ENCODE measurements around the gene CAMSAP2.

Gene CAMSAP2

DNA sequence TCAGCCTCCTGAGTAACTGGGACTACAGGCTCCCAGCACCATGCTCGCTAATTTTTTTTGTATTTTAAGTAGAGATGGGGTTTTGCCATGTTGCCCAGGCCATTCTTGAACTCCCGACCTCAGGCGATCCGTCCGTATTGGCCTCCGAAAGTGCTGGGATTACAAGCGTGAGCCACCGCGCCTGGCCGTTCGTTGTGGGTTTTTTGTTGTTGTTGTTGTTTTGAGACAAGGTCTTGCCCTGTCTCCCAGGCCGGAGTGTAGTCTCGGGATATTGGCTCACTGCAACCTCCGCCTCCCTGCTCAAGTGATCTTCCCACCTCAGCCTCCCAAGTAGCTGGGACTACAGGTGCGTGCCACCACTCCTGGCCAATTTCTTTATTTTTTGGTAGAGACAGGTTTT lies 151.3 kb downstream of the CAMSAP2 start:
- TF ChIP-seq, protein P1, sequence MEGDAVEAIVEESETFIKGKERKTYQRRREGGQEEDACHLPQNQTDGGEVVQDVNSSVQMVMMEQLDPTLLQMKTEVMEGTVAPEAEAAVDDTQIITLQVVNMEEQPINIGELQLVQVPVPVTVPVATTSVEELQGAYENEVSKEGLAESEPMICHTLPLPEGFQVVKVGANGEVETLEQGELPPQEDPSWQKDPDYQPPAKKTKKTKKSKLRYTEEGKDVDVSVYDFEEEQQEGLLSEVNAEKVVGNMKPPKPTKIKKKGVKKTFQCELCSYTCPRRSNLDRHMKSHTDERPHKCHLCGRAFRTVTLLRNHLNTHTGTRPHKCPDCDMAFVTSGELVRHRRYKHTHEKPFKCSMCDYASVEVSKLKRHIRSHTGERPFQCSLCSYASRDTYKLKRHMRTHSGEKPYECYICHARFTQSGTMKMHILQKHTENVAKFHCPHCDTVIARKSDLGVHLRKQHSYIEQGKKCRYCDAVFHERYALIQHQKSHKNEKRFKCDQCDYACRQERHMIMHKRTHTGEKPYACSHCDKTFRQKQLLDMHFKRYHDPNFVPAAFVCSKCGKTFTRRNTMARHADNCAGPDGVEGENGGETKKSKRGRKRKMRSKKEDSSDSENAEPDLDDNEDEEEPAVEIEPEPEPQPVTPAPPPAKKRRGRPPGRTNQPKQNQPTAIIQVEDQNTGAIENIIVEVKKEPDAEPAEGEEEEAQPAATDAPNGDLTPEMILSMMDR (IDR thresholded peaks at IDR 0.05; ENCODE audit: insufficient read depth, low read length, poor library complexity, severe bottlenecking): no peak
- TF ChIP-seq EZH2phosphoT487 (conservative IDR thresholded peaks at IDR 0.05; ENCODE audit: low read length): no peak
- Histone ChIP-seq H3K79me2 (ENCODE audit: insufficient read depth, low read length) (no peaks in the 10 kb centered on the region), H3K4me3 (ENCODE audit: insufficient read depth, low read length, poor library complexity, severe bottlenecking) (no peak overlapping the region), H3K9me3 (ENCODE audit: insufficient read depth, low read length) (no peaks in the 10 kb centered on the region), H4K20me1 (ENCODE audit: low read depth, low read length) (no peaks in the 10 kb centered on the region), H2AFZ (ENCODE audit: low read depth, low read length, severe bottlenecking) (no peak overlapping the region), H3K27me3 (ENCODE audit: low read length) (no peaks in the 10 kb centered on the region), H3K9me2 (replicated peaks; ENCODE audit: insufficient read depth, low read length) (no peaks in the 10 kb centered on the region), H3K9ac (ENCODE audit: low read length) (no peak overlapping the region), H3K4me2 (ENCODE audit: low read depth, low read length, poor library complexity, severe bottlenecking) (no peak overlapping the region), H3F3A (ENCODE audit: insufficient read depth) (no peaks in the 10 kb centered on the region), H3K27ac (ENCODE audit: low read depth, low read length) (no peak overlapping the region), H3K36me3 (ENCODE audit: low read length) (no peaks in the 10 kb centered on the region)

DNA sequence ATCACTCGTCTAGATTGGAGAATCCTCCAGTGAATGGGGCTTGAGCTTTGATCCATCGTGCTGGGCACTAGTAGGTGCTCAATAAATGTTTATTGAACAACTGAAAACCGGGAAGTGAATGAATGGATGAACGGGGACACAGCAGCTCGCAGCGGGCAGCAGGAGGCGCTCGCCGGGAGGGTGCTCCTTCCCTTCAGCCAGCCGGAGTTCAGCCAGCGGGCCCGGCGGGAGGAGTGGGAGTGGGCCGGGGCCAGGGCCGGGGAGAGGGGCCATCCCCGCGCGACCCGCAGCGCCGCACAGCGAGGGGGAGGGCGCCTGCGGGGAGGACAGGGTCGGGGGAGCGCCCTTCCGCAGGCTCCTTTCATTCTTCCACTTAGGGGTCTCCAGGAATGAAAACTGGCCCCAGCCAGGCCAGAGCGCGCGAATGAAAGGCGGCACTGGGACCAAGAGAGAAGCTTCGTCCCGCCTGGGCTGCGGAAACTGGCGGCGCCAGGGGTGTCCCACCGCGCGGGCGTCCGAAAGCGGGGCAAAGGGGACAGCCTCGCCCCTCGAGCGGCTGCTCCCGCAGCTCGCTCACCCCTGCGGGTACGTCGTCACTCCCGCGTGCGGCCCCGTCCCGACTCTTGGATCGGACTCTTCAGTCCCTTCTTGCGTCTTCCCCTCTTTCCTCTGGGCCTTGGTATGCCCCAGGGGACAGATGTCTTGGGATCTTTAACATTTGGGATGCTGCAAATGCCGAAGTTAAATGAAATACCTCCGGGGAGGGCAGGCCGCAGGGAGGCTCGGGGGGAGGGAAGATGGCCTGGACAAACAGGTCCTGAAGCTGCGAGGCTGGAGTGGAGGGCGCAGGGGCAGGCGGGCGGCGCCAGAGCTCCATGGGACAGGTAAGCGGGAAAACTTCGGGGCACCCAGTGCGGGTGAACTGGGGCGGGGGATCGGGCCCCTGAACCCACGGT lies 152.4 kb downstream of the CAMSAP2 start:
- peak overlapping the region; percentile 20 for H3K4me3 ChIP-seq (ENCODE audit: insufficient read depth, low read length, poor library complexity, severe bottlenecking)
- peak overlapping the region; percentile 28 for H2AFZ ChIP-seq (ENCODE audit: low read depth, low read length, severe bottlenecking)
- peak overlapping the region; percentile 41 for H3K4me2 ChIP-seq (ENCODE audit: low read depth, low read length, poor library complexity, severe bottlenecking)
- peak overlapping the region; percentile 32; the same call in 1 of the 2 replicates for H3K9ac ChIP-seq (ENCODE audit: low read length)
- H4K20me1 ChIP-seq (ENCODE audit: low read depth, low read length): no peaks in the 10 kb centered on the region
- no peaks in the 10 kb centered on the region for H3K27me3 ChIP-seq (ENCODE audit: low read length)
- no peaks in the 10 kb centered on the region for H3F3A ChIP-seq (ENCODE audit: insufficient read depth)
- TF ChIP-seq EZH2phosphoT487 (conservative IDR thresholded peaks at IDR 0.05; ENCODE audit: low read length): no peak
- TF ChIP-seq, protein P1 (IDR thresholded peaks at IDR 0.05; ENCODE audit: insufficient read depth, low read length, poor library complexity, severe bottlenecking): peak; percentile 36
- H3K9me2 ChIP-seq (replicated peaks; ENCODE audit: insufficient read depth, low read length): no peaks in the 10 kb centered on the region
- H3K27ac ChIP-seq (ENCODE audit: low read depth, low read length): no peak overlapping the region
- no peaks in the 10 kb centered on the region for H3K36me3 ChIP-seq (ENCODE audit: low read length)
- H3K79me2 ChIP-seq (ENCODE audit: insufficient read depth, low read length): no peaks in the 10 kb centered on the region
- H3K9me3 ChIP-seq (ENCODE audit: insufficient read depth, low read length): no peaks in the 10 kb centered on the region

GRCh38 chr1:200891774-200892157 lies 153.1 kb downstream of the CAMSAP2 start:
- H2AFZ ChIP-seq (ENCODE audit: low read depth, low read length, severe bottlenecking): no peak overlapping the region
- no peaks in the 10 kb centered on the region for H3K79me2 ChIP-seq (ENCODE audit: insufficient read depth, low read length)
- no peak for TF ChIP-seq EZH2phosphoT487 (conservative IDR thresholded peaks at IDR 0.05; ENCODE audit: low read length)
- TF ChIP-seq, protein P1 (IDR thresholded peaks at IDR 0.05; ENCODE audit: insufficient read depth, low read length, poor library complexity, severe bottlenecking): no peak
- H3K4me3 ChIP-seq (ENCODE audit: insufficient read depth, low read length, poor library complexity, severe bottlenecking): no peak overlapping the region
- no peaks in the 10 kb centered on the region for H3K36me3 ChIP-seq (ENCODE audit: low read length)
- H3K27me3 ChIP-seq (ENCODE audit: low read length): no peaks in the 10 kb centered on the region
- no peak overlapping the region for H3K27ac ChIP-seq (ENCODE audit: low read depth, low read length)
- no peak overlapping the region for H3K9ac ChIP-seq (ENCODE audit: low read length)
- no peaks in the 10 kb centered on the region for H3K9me2 ChIP-seq (replicated peaks; ENCODE audit: insufficient read depth, low read length)
- H3K4me2 ChIP-seq (ENCODE audit: low read depth, low read length, poor library complexity, severe bottlenecking): no peak overlapping the region
- no peaks in the 10 kb centered on the region for H3F3A ChIP-seq (ENCODE audit: insufficient read depth)
- H4K20me1 ChIP-seq (ENCODE audit: low read depth, low read length): no peaks in the 10 kb centered on the region
- H3K9me3 ChIP-seq (ENCODE audit: insufficient read depth, low read length): no peaks in the 10 kb centered on the region

All from SU-DHL-6 (cell line).